Lower leg skin (tissue), 4 donors: ENCODE results near the gene PPCDC. TPM values are rescaled to one million over a fixed set of nuclear protein-coding genes. Genes with fewer than 3 reads are reported as not detected.

Experiments
- DNase-seq, 2 donors: peaks; one replicate each; pipeline ENCODE4 v3.0.0-alpha.2; 2019; ENCODE audit warnings: low spot score in 2 of 2
- H3K4me3 ChIP-seq: fragments of 200-600 bp; sonication (generic); 2 replicates; pipeline ENCODE4 v1.5.1; 2017; ENCODE audit warnings: mild to moderate bottlenecking, low read depth; ENCODE audit not compliant: poor library complexity, severe bottlenecking
- CTCF ChIP-seq, 3 donors: fragments of 450-650 bp; IDR thresholded peaks; one replicate each; pipeline ENCODE4 v1.5.1; 2016; ENCODE audit warnings: antibody characterized with exemption in 3 of 3, mild to moderate bottlenecking in 3 of 3, moderate library complexity in 2 of 3
- POLR2A ChIP-seq, 2 donors: fragments of 450-650 bp; IDR thresholded peaks; one replicate each; pipeline ENCODE4 v1.6.1; 2016 to 2017; ENCODE audit warnings: antibody characterized with exemption in 2 of 2, mild to moderate bottlenecking in 1 of 2, moderate library complexity in 1 of 2
- WGBS, 2 donors: methylation state at CpG; one replicate each; pipeline ENCODE4 v1.1.5; 2018; 5-methylcytosine and 5-hydroxymethylcytosine counted together
- intact Hi-C: fragments of 100-400 bp; cut with DNase I; formaldehyde crosslinking; loops from one replicate; pipeline ENCODE4 v1.15.0; 2023; ENCODE audit warnings: low total_unique reads
- total RNA-seq, 4 donors: library from RNA; depleted of rRNA; stranded (reverse); fragments of >200 nt; gene quantifications; one replicate each; pipeline ENCODE4 v1.1.0, GENCODE V29; 2016

PPCDC gene
- total RNA-seq, 4 donors from 2014 or later: 14.4 to 21.4 (median 17.5) TPM

- no peak overlapping the region for H3K4me3 ChIP-seq
- TF ChIP-seq CTCF (IDR thresholded peaks at IDR 0.05) (no peak), POLR2A (IDR thresholded peaks at IDR 0.05) (no peak)
- DNase-seq: no peak
- intact Hi-C loops: no loop called here
- whole genome bisulfite sequencing, 2 donors: 93 to 97% methylated on average over 3 to 10 of the region's 10 CpGs
Observed at GRCh38 chr15:75048394-75048793, 25.0 kb downstream of the PPCDC start.

GRCh38 chr15:75049392-75049791 is 26.0 kb downstream of the PPCDC start:
- DNase-seq: no peak

GRCh38 chr15:75050283-75050682 is 26.9 kb downstream of the PPCDC start:
- no peak overlapping the region for H3K4me3 ChIP-seq
- WGBS, 2 donors: 92 to 100% methylated on average over 2 of the region's 2 CpGs
- TF ChIP-seq POLR2A (IDR thresholded peaks at IDR 0.05) (no peak), CTCF (IDR thresholded peaks at IDR 0.05) (no peak)
- no peak for DNase-seq
- intact Hi-C loops: no loop called here

More at GRCh38 chr15:75049392-75049791, 26.0 kb downstream of the PPCDC start:
- WGBS, 2 donors: 54 to 58% methylated on average over 11 of the region's 11 CpGs
- no peak overlapping the region for H3K4me3 ChIP-seq
- intact Hi-C loops: no loop called here
- TF ChIP-seq POLR2A (IDR thresholded peaks at IDR 0.05) (no peak), CTCF (IDR thresholded peaks at IDR 0.05) (no peak)

- WGBS, 2 donors: 83 to 89% methylated on average over 6 of the region's 6 CpGs
- no peak for DNase-seq
- intact Hi-C loops: no loop called here
- H3K4me3 ChIP-seq: no peak overlapping the region
- TF ChIP-seq POLR2A (IDR thresholded peaks at IDR 0.05): no peak
- no peak for TF ChIP-seq CTCF (IDR thresholded peaks at IDR 0.05)
Observed at GRCh38 chr15:75051191-75051608, 27.8 kb downstream of the PPCDC start.

- no peak for DNase-seq
- intact Hi-C loops: no loop called here
- 81 to 94% methylated on average over 4 of the region's 4 CpGs for WGBS, 2 donors
- no peak overlapping the region for H3K4me3 ChIP-seq
- TF ChIP-seq POLR2A (IDR thresholded peaks at IDR 0.05) (no peak), CTCF (IDR thresholded peaks at IDR 0.05) (no peak)
Observed at GRCh38 chr15:75051711-75052110, 28.3 kb downstream of the PPCDC start.
